AG09319 (cell line): ENCODE measurements around the gene PIK3R1.

Source experiments
- DNase-seq: peaks from one replicate; pipeline ENCODE4 v3.0.0-alpha.2; 2010; ENCODE audit warnings: low read depth; ENCODE audit errors: extremely low read depth
- CTCF ChIP-seq: IDR thresholded peaks from 2 replicates; pipeline ENCODE4 v1.5.1; 2011; ENCODE audit warnings: low read depth, mild to moderate bottlenecking, inconsistent platforms, low read length, moderate library complexity

Gene PIK3R1

GRCh38 chr5:68246802-68247201 is 31.2 kb downstream of the PIK3R1 start:
- no peak for TF ChIP-seq CTCF
- no peak for DNase-seq

GRCh38 chr5:68247627-68248026 is 32.1 kb downstream of the PIK3R1 start:
- no peak for DNase-seq
- TF ChIP-seq CTCF: no peak

GRCh38 chr5:68248896-68249295 is 33.3 kb downstream of the PIK3R1 start:
- DNase-seq: no peak
- TF ChIP-seq CTCF: no peak

GRCh38 chr5:68249520-68249919 is 34.0 kb downstream of the PIK3R1 start:
- no peak for DNase-seq
- no peak for TF ChIP-seq CTCF

- no peak for TF ChIP-seq CTCF
- no peak for DNase-seq
Measured at GRCh38 chr5:68250661-68251298, 35.2 kb downstream of the PIK3R1 start.

GRCh38 chr5:68251386-68251785 is 35.8 kb downstream of the PIK3R1 start:
- DNase-seq: no peak
- TF ChIP-seq CTCF: no peak

- TF ChIP-seq CTCF: no peak
- peak; percentile 96 for DNase-seq
Measured at GRCh38 chr5:68251804-68252522, 36.4 kb downstream of the PIK3R1 start.
